ENCODE results near the gene CALD1.

CALD1 gene

DNA sequence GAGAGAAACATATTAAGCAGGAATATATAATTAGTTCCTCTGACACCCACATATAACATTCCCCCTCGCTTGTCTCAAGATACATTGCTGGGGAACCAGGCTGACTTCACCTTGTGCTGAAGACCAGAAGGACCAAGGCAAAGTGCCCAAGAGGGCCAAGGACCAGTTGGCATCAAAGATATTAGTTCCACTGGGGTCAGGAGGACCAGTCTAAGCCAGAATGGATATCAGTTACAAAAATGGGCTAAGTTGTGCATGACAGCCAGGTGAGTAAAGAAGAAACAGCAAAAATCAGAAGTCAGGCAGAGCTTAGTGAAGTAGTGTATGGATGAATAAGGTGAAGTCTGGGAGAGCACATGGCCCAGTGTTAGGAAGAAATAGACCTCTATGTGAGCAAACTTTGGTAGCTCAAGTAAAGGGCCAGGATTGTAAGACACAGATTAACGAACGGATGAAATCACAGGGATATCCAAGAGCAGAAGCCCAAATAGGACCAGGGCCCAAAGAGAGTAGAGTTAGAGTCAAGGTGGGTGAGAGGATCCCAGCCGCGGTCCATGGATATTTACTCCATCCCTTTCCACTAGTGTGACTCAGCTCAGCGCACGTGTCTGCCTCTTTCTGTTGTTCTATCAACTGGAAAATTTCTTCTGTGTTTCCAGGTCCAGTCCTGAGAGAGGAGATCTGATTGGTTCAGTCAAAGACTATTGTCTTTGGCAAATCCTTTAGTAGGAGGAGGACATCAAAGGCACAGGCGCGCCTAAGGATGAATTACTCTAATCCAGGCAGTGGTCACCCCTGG, 5.0 kb downstream of the CALD1 start:
- no peak overlapping the region for H3K27ac ChIP-seq (ENCODE audit: insufficient read depth, low read depth, low read length, poor library complexity, severe bottlenecking)
- no peak overlapping the region for H3K4me3 ChIP-seq (ENCODE audit: insufficient read depth, low read depth, low read length)
- peaks cover 2% of the 10 kb centered on the region for H3K4me1 ChIP-seq (ENCODE audit: control insufficient read depth, insufficient read depth, low read length)
- H3K27me3 ChIP-seq (ENCODE audit: control insufficient read depth, insufficient read depth, low read length, poor library complexity, severe bottlenecking), result no peaks in the 10 kb centered on the region
- WGBS, 2 experiments, result 94 to 96% methylated on average over 9 of the region's 9 CpGs
- H3K9me3 ChIP-seq (ENCODE audit: control insufficient read depth, low read length), result no peaks in the 10 kb centered on the region
- H3K36me3 ChIP-seq (ENCODE audit: control insufficient read depth, insufficient read depth, low read length), result no peaks in the 10 kb centered on the region

DNA sequence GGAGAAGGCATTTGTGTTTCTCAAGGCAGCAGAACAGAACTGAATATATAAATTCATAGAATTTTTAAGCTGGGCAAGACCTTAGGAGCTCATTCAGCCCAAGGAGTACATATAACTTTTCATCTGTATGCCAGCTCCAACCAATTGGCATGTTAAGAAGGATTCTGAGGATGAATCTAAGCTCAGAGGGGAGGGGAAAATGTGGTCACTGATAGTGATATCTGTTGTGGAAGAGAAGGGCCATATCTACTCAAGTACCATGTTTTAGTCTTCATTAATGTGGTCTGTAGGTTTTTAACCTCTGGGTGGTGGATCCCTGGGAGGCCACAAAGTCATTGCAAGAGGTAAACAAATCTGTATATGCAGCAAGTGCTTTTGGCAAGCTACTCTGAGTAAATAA, 6.4 kb downstream of the CALD1 start:
- H3K4me1 ChIP-seq (ENCODE audit: control insufficient read depth, insufficient read depth, low read length), result peaks cover 5% of the 10 kb centered on the region
- H3K27ac ChIP-seq (ENCODE audit: insufficient read depth, low read depth, low read length, poor library complexity, severe bottlenecking), result no peak overlapping the region
- H3K4me3 ChIP-seq (ENCODE audit: insufficient read depth, low read depth, low read length), result no peak overlapping the region
- no peaks in the 10 kb centered on the region for H3K27me3 ChIP-seq (ENCODE audit: control insufficient read depth, insufficient read depth, low read length, poor library complexity, severe bottlenecking)
- H3K9me3 ChIP-seq (ENCODE audit: control insufficient read depth, low read length), result no peaks in the 10 kb centered on the region
- no peaks in the 10 kb centered on the region for H3K36me3 ChIP-seq (ENCODE audit: control insufficient read depth, insufficient read depth, low read length)

DNA sequence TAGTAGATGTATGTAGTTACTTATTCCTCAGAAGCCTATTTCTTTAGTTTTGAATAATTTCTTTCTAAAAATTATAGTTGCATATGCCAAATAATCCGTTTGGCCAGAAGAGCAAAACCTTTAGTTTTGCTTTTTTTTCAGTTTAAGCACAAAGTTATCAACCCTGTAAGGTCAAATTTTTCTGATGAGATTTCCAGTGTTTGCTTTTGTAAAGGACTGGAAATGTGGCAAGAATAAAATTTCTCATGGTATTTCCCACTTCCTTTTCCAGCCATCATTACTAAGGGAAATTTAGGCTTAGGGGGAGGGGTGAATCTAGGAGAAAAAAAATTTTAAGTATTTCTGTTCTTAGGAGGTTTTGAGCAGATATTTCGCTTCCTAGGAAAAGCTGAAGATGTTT, 7.6 kb downstream of the CALD1 start:
- Histone ChIP-seq H3K4me3 (ENCODE audit: insufficient read depth, low read depth, low read length) (no peak overlapping the region), H3K27ac (ENCODE audit: insufficient read depth, low read depth, low read length, poor library complexity, severe bottlenecking) (no peak overlapping the region), H3K9me3 (ENCODE audit: control insufficient read depth, low read length) (no peaks in the 10 kb centered on the region), H3K4me1 (ENCODE audit: control insufficient read depth, insufficient read depth, low read length) (peaks cover 5% of the 10 kb centered on the region), H3K27me3 (ENCODE audit: control insufficient read depth, insufficient read depth, low read length, poor library complexity, severe bottlenecking) (no peaks in the 10 kb centered on the region), H3K36me3 (ENCODE audit: control insufficient read depth, insufficient read depth, low read length) (no peaks in the 10 kb centered on the region)
- WGBS, 2 experiments, result 96 to 100% methylated on average over 1 to 2 of the region's 2 CpGs

DNA sequence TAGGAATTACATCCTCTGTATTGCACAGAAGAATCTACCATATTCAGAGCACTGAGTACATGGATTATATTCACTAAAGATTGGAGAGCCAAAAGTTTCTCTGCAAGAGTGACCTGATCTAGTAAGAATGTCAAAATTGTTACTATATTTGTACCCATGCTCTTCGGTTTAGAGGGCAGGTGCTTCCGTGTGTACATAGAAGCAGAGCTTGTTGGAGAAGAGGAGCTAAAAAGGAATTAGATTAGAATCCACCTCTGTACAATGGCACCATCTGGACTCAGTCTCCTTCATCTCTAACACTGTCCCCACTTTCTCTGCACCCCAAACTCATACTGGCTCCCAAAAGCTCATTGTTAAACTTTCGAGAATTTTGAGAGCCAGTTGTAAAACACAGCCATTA, 8.3 kb downstream of the CALD1 start:
- Histone ChIP-seq H3K4me3 (ENCODE audit: insufficient read depth, low read depth, low read length) (no peak overlapping the region), H3K9me3 (ENCODE audit: control insufficient read depth, low read length) (no peaks in the 10 kb centered on the region), H3K27me3 (ENCODE audit: control insufficient read depth, insufficient read depth, low read length, poor library complexity, severe bottlenecking) (no peaks in the 10 kb centered on the region), H3K27ac (ENCODE audit: insufficient read depth, low read depth, low read length, poor library complexity, severe bottlenecking) (no peak overlapping the region), H3K4me1 (ENCODE audit: control insufficient read depth, insufficient read depth, low read length) (peaks cover 5% of the 10 kb centered on the region), H3K36me3 (ENCODE audit: control insufficient read depth, insufficient read depth, low read length) (no peaks in the 10 kb centered on the region)
- whole genome bisulfite sequencing, 2 experiments, result 89 to 98% methylated on average over 3 of the region's 3 CpGs

DNA sequence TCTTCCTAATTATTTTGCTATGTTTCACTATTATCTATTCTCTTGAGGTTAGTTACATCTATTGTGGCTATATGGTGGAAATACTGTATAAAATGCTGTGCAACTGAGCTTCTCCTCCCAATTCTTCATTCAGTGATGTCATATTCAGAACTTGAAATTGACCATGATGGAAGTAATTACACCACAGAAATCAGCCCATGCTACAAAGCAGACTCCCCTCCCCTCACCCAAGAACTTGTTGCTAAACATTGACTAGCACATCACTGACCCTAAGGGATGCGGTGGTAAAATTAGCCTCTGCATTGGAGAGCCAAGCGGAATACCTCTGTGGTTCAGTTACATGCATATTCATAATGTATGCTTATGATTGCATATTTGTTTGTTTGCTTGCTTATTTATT, 8.8 kb downstream of the CALD1 start:
- 95 to 97% methylated on average over 2 of the region's 2 CpGs for WGBS, 2 experiments
- Histone ChIP-seq H3K27ac (ENCODE audit: insufficient read depth, low read depth, low read length, poor library complexity, severe bottlenecking) (no peak overlapping the region), H3K4me3 (ENCODE audit: insufficient read depth, low read depth, low read length) (no peak overlapping the region), H3K9me3 (ENCODE audit: control insufficient read depth, low read length) (no peaks in the 10 kb centered on the region), H3K4me1 (ENCODE audit: control insufficient read depth, insufficient read depth, low read length) (peaks cover 5% of the 10 kb centered on the region), H3K36me3 (ENCODE audit: control insufficient read depth, insufficient read depth, low read length) (no peaks in the 10 kb centered on the region), H3K27me3 (ENCODE audit: control insufficient read depth, insufficient read depth, low read length, poor library complexity, severe bottlenecking) (no peaks in the 10 kb centered on the region)

DNA sequence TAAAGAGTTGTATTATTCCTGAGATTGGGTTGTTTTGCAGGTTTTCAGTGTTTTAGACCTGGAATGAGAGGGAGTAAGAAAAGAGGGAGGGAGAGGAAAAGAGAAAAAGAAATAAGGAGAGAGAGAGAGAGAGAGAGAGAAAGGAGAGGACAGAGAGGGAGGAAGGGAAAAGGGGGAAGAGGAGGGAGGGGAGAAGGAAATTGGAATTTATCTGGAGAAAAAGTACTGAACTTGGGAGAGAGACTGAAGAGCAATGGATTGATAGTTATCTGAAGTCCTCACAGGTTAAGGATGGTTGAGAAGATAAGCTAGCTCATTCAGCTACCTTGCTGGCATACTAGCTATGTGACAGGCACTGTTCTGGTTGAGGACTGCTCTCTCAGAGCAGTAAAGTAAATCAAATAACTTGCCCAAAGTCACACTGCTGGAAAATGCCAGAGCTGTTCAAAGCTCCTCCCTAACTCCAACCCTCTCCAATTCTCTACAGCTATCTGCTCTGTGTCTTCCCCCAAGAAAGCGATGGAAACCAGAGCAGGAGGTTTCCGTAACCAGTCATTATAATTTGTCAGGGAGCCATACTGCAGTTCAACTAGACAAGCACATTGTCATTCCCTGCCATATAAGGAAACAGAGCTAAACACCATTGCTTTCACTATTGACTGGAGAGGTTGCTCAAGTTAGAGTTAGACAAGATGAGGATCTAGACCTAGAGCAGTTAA, 10.7 kb downstream of the CALD1 start:
- Histone ChIP-seq H3K9me3 (ENCODE audit: control insufficient read depth, low read length) (no peaks in the 10 kb centered on the region), H3K27me3 (ENCODE audit: control insufficient read depth, insufficient read depth, low read length, poor library complexity, severe bottlenecking) (no peaks in the 10 kb centered on the region), H3K4me1 (ENCODE audit: control insufficient read depth, insufficient read depth, low read length) (peaks cover 5% of the 10 kb centered on the region), H3K36me3 (ENCODE audit: control insufficient read depth, insufficient read depth, low read length) (no peaks in the 10 kb centered on the region), H3K27ac (ENCODE audit: insufficient read depth, low read depth, low read length, poor library complexity, severe bottlenecking) (no peak overlapping the region), H3K4me3 (ENCODE audit: insufficient read depth, low read depth, low read length) (no peak overlapping the region)
- WGBS, 2 experiments, result 91 to 94% methylated on average over 2 of the region's 2 CpGs

DNA sequence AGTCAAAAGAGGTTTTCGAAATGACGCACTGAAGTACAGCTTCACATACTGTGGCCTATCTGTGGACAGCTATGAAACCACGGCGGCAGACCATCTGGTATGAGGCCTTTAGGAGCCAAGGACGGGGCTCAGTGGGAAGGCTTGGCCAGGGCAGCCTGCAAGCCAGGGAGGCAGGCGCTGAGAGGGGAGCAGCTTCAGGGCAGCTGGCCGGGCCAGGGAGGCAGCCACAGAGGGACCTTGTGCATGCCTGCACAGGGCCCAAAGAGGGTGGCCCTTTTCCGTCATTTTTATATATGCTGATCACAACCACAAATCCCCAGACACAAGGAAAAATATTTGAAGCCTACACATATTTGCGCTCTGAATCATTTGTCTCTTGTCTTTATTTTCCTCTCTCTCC, 13.5 kb downstream of the CALD1 start:
- Histone ChIP-seq H3K4me1 (ENCODE audit: control insufficient read depth, insufficient read depth, low read length) (peaks cover 5% of the 10 kb centered on the region), H3K27me3 (ENCODE audit: control insufficient read depth, insufficient read depth, low read length, poor library complexity, severe bottlenecking) (no peaks in the 10 kb centered on the region), H3K9me3 (ENCODE audit: control insufficient read depth, low read length) (no peaks in the 10 kb centered on the region), H3K4me3 (ENCODE audit: insufficient read depth, low read depth, low read length) (no peak overlapping the region), H3K27ac (ENCODE audit: insufficient read depth, low read depth, low read length, poor library complexity, severe bottlenecking) (no peak overlapping the region), H3K36me3 (ENCODE audit: control insufficient read depth, insufficient read depth, low read length) (no peaks in the 10 kb centered on the region)
- 94 to 96% methylated on average over 9 of the region's 9 CpGs for WGBS, 2 experiments

DNA sequence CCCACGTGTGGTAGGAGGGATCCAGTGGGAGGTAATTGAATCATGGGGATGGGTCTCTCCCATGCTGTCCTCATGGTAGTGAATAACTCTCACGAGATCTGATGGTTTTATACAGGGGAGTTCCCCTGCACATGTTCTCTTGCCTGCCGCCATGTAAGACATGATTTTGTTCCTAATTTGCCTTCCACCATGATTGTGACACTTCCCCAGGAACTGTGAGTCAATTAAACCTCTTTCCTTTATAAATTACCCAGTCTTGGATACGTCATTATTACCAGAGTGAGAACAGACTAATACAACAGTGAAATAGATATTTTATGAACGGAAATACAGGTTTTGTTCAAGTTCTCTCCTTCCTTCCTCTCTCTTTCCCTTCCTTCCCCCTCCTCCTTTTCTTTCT, 15.8 kb downstream of the CALD1 start:
- Histone ChIP-seq H3K4me1 (ENCODE audit: control insufficient read depth, insufficient read depth, low read length) (no peaks in the 10 kb centered on the region), H3K27ac (ENCODE audit: insufficient read depth, low read depth, low read length, poor library complexity, severe bottlenecking) (no peak overlapping the region), H3K27me3 (ENCODE audit: control insufficient read depth, insufficient read depth, low read length, poor library complexity, severe bottlenecking) (no peaks in the 10 kb centered on the region), H3K9me3 (ENCODE audit: control insufficient read depth, low read length) (no peaks in the 10 kb centered on the region), H3K36me3 (ENCODE audit: control insufficient read depth, insufficient read depth, low read length) (no peaks in the 10 kb centered on the region), H3K4me3 (ENCODE audit: insufficient read depth, low read depth, low read length) (no peak overlapping the region)
- 91 to 94% methylated on average over 5 of the region's 5 CpGs for WGBS, 2 experiments

DNA sequence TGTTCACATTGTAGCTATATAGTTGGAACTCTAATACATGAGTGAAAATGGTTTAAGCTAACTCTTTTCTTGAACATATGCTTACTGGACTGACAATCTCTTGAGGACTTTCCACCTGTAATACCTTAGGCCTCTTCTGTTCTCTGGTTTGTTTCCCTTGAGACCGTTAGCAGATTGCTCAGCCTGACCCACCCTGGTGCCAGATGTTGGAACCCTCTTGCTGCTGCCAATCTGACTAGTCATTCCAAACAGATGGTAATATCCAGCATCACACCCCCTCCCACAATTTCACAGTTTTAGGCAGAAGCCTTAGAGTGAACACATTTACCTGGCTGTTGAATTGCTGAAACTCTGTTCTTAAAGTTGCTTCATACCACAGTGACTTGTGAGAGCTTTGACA, 18.7 kb downstream of the CALD1 start:
- peaks cover 5% of the 10 kb centered on the region for H3K9me3 ChIP-seq (ENCODE audit: control insufficient read depth, low read length)
- no peaks in the 10 kb centered on the region for H3K36me3 ChIP-seq (ENCODE audit: control insufficient read depth, insufficient read depth, low read length)
- H3K27me3 ChIP-seq (ENCODE audit: control insufficient read depth, insufficient read depth, low read length, poor library complexity, severe bottlenecking), result no peaks in the 10 kb centered on the region
- H3K4me1 ChIP-seq (ENCODE audit: control insufficient read depth, insufficient read depth, low read length), result no peaks in the 10 kb centered on the region
- no peak overlapping the region for H3K27ac ChIP-seq (ENCODE audit: insufficient read depth, low read depth, low read length, poor library complexity, severe bottlenecking)
- no peak overlapping the region for H3K4me3 ChIP-seq (ENCODE audit: insufficient read depth, low read depth, low read length)
- WGBS, 2 experiments, result 86 to 93% methylated on average over 1 of the region's 1 CpG

DNA sequence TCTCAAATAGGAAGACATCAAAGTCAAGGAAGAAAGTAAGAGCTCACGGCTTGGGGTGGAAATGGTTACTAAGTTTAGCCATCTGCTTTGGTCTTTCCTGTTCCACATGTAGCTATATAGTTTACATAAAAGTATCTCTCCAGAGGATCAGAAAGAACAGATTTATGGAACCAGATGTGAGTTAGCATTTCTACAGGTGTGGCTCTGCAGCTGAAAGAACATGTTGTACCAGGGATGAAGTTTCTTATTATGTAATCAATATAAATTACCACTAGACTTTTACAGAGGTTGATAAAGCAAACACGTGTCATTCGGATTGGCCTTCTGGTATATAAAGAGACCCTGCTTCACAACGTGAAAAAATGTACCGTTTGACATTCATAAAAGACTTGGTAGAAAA, 19.9 kb downstream of the CALD1 start:
- Histone ChIP-seq H3K36me3 (ENCODE audit: control insufficient read depth, insufficient read depth, low read length) (no peaks in the 10 kb centered on the region), H3K4me3 (ENCODE audit: insufficient read depth, low read depth, low read length) (no peak overlapping the region), H3K27ac (ENCODE audit: insufficient read depth, low read depth, low read length, poor library complexity, severe bottlenecking) (no peak overlapping the region), H3K27me3 (ENCODE audit: control insufficient read depth, insufficient read depth, low read length, poor library complexity, severe bottlenecking) (no peaks in the 10 kb centered on the region), H3K9me3 (ENCODE audit: control insufficient read depth, low read length) (peaks cover 5% of the 10 kb centered on the region), H3K4me1 (ENCODE audit: control insufficient read depth, insufficient read depth, low read length) (no peaks in the 10 kb centered on the region)
- WGBS, 2 experiments, result 87 to 90% methylated on average over 5 of the region's 5 CpGs

Measured in ectodermal cell (in vitro differentiated cells).